Measurements from ENCODE around the gene LATS2.

Gene LATS2

GRCh38 chr13:21066946-21067345 is 5.6 kb upstream of the LATS2 start:
- TF ChIP-seq CTCF (IDR thresholded peaks at IDR 0.05; ENCODE audit: low read depth, low read length, missing control alignments), result no peak
- DNase-seq (ENCODE audit: low read depth), result no peak
- no peak overlapping the region for H3K4me3 ChIP-seq (ENCODE audit: low read depth, low read length)

GRCh38 chr13:21065686-21066085 is 4.3 kb upstream of the LATS2 start:
- DNase-seq (ENCODE audit: low read depth), result no peak
- no peak for TF ChIP-seq CTCF (IDR thresholded peaks at IDR 0.05; ENCODE audit: low read depth, low read length, missing control alignments)
- no peak overlapping the region for H3K4me3 ChIP-seq (ENCODE audit: low read depth, low read length)

- DNase-seq (ENCODE audit: low read depth), result no peak
- TF ChIP-seq CTCF (IDR thresholded peaks at IDR 0.05; ENCODE audit: low read depth, low read length, missing control alignments), result no peak
- no peak overlapping the region for H3K4me3 ChIP-seq (ENCODE audit: low read depth, low read length)
Observed at GRCh38 chr13:21063031-21063430, 1.6 kb upstream of the LATS2 start.

- DNase-seq (ENCODE audit: low read depth), result no peak
- peak overlapping the region; percentile 91 for H3K4me3 ChIP-seq (ENCODE audit: low read depth, low read length)
- TF ChIP-seq CTCF (IDR thresholded peaks at IDR 0.05; ENCODE audit: low read depth, low read length, missing control alignments), result no peak
Observed at GRCh38 chr13:21060338-21061028, 903 bp downstream of the LATS2 start.

DNA sequence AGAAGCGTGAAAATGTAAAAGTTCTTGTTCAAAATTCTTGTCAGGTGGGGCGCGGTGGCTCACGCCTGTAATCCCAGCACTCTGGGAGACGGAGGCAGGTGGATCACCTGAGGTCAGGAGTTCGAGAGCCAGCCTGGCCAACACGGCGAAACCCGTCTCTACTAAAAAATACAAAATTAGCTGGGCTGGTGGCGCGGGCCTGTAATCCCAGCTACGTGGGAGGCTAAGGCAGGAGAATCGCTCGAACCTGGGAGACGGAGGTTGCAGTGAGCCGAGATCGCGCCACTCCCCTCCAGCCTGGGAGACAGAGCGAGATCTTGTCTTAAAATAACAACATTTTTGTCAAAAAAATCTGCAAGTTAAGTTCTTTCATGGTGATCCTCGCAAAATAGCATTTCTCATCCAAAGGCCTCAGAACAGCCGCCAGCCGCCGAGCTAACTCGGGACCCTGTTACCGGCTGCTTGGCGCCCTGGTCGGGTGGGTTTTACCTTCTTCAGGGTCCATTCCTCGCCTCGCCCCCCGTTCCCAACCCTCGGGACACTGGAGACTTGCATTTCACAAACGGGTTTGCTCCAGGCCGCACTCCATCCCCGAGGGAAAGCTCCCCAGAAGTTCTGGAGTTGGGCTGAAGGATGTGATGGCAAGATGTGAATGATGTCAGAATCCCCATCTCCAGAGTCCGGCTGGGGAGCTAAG is 1.6 kb downstream of the LATS2 start:
- no peak for TF ChIP-seq CTCF (IDR thresholded peaks at IDR 0.05; ENCODE audit: low read depth, low read length, missing control alignments)
- H3K4me3 ChIP-seq (ENCODE audit: low read depth, low read length), result no peak overlapping the region; the same call in 1 of the 2 replicates
- no peak for DNase-seq (ENCODE audit: low read depth)

- TF ChIP-seq CTCF (IDR thresholded peaks at IDR 0.05; ENCODE audit: low read depth, low read length, missing control alignments), result no peak
- DNase-seq (ENCODE audit: low read depth), result no peak
- no peak overlapping the region for H3K4me3 ChIP-seq (ENCODE audit: low read depth, low read length)
Observed at GRCh38 chr13:21058361-21058760, 3.0 kb downstream of the LATS2 start.
